ENCODE data around the gene ADIPOR2.

DNA sequence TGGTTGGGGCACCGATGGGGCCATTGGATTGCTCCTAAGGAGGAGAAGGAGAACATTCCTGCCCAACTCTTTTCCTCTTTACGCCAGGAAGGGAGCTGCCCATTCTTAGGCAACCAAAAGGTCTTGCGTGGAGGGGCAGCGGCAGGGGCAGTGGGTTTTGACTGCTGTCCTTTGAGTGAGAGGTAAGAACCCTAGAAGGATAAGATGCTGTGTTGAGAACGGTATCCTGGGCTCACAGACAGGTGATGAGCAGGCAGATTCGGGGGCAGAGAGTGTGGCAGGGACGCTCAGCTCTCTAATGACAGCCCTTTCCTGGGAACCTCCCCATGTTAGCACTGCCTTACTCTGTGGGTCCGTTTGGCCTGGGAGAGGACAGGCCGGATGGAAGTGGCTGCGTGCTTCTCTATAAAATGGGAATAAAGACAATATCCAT is 142.7 kb downstream of the ADIPOR2 start:
- TF ChIP-seq GATA3 (IDR thresholded peaks at IDR 0.05; ENCODE audit: low read depth, low read length) = no peak
- no peak for TF ChIP-seq GATA2 (IDR thresholded peaks at IDR 0.05; ENCODE audit: low read depth, low read length)
